GM23248 (cell line): Measurements from ENCODE around the gene CMBL.

Experiments used
- EZH2 ChIP-seq: fragments of 200-600 bp; sonication (generic); IDR thresholded peaks from 2 replicates; pipeline ENCODE4 v1.6.1; 2018; ENCODE audit warnings: antibody characterized with exemption, mild to moderate bottlenecking; ENCODE audit not compliant: insufficient read depth, poor library complexity, severe bottlenecking
- EZH2phosphoT487 ChIP-seq: fragments of 200-600 bp; sonication (generic); IDR thresholded peaks from 2 replicates; pipeline ENCODE4 v1.6.1; 2018; ENCODE audit warnings: antibody characterized with exemption, moderate library complexity, mild to moderate bottlenecking, low read depth; ENCODE audit not compliant: insufficient read depth

GRCh38 chr5:10301842-10302610, 5.7 kb downstream of the CMBL start:
- TF ChIP-seq EZH2 = no peak
- TF ChIP-seq EZH2phosphoT487 = no peak
